Esophagus squamous epithelium (tissue), 4 donors: Measurements from ENCODE around the gene PREX1.

Source experiments
- POLR2A ChIP-seq, 4 donors: fragments of 450-650 bp; IDR thresholded peaks; one replicate each; pipeline ENCODE4 v1.6.1; 2017; ENCODE audit warnings: antibody characterized with exemption in 4 of 4, mild to moderate bottlenecking in 4 of 4, moderate library complexity in 3 of 4
- TF ChIP-seq, protein P1 (sequence below), 6 experiments: fragments of 450-650 bp in 4 of 6; fragments of 200-600 bp in 2 of 6; sonication (generic) in 2 of 6; IDR thresholded peaks; one replicate each; pipeline ENCODE4 v1.5.1; 2016 to 2019; ENCODE audit warnings: antibody characterized with exemption in 6 of 6, mild to moderate bottlenecking in 4 of 6, moderate library complexity in 4 of 6

DNA sequence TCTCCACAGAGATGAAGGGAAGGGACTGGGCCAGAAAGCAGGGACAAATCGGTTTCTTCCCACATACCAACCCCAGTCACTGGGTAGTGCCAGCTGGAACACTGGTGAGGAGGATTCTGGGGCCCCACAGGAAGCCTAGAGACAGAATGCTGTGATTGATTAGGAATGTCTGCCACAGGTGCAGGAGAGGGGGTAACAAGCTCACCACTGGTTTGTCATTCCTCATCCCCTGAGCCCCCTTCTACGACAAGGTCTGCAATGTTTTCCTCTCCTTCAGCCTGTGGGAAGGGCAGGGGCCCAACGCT is 89.8 kb downstream of the PREX1 start:
- TF ChIP-seq, protein P1, sequence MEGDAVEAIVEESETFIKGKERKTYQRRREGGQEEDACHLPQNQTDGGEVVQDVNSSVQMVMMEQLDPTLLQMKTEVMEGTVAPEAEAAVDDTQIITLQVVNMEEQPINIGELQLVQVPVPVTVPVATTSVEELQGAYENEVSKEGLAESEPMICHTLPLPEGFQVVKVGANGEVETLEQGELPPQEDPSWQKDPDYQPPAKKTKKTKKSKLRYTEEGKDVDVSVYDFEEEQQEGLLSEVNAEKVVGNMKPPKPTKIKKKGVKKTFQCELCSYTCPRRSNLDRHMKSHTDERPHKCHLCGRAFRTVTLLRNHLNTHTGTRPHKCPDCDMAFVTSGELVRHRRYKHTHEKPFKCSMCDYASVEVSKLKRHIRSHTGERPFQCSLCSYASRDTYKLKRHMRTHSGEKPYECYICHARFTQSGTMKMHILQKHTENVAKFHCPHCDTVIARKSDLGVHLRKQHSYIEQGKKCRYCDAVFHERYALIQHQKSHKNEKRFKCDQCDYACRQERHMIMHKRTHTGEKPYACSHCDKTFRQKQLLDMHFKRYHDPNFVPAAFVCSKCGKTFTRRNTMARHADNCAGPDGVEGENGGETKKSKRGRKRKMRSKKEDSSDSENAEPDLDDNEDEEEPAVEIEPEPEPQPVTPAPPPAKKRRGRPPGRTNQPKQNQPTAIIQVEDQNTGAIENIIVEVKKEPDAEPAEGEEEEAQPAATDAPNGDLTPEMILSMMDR (IDR thresholded peaks at IDR 0.05) = no peak
- no peak for TF ChIP-seq POLR2A (IDR thresholded peaks at IDR 0.05)
